Left renal pelvis (tissue), 4 donors: ENCODE results near the gene GOLGA6D. TPM values are rescaled to one million over a fixed set of nuclear protein-coding genes. Genes with fewer than 3 reads are reported as not detected.
"Not testable (repeated sequence)": the region's sequence is repeated elsewhere in the genome, so short reads cannot be mapped to it uniquely, and the experiment has no call there.

Source experiments
- DNase-seq, 4 donors: peaks; one replicate each; pipeline ENCODE4 v3.0.0-alpha.2; 2013; ENCODE audit warnings: low read depth in 4 of 4, low spot score in 3 of 4
- polyA plus RNA-seq, 4 donors: library from polyadenylated mRNA; unstranded; fragments of 120-200 nt; gene quantifications; one replicate each; pipeline ENCODE4 v1.2.1, GENCODE V29; 2013; ENCODE audit not compliant: insufficient read length in 4 of 4

GOLGA6D gene
- polyA plus RNA-seq, 4 donors = 0.21 to 0.32 (median 0.26) TPM; not detected in 1

- DNase-seq = no peak
Measured at GRCh38 chr15:75328493-75329314, 46.1 kb downstream of the GOLGA6D start.

DNA sequence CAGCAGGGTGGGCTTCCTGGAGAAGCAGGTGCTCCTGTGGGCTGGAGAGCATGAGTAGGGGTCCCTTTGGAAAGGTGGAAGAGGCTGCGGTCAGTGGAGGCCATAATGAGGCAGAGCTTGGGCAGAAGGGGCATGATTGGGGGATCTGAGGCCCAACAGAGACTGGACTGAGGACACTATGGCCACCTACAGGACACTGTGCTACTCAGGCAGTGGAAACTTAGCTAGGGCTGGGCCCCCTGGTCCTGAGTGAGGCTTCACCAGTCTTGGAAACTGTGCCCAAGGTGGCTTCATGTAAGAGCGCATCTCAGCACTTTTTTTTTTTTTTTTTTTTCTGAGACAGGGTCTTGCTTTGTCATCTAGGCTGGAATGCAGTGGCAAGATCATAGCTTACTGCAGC, 46.9 kb downstream of the GOLGA6D start:
- no peak for DNase-seq

- not testable (repeated sequence) for DNase-seq
Measured at GRCh38 chr15:75332093-75332492, 49.5 kb downstream of the GOLGA6D start.

DNA sequence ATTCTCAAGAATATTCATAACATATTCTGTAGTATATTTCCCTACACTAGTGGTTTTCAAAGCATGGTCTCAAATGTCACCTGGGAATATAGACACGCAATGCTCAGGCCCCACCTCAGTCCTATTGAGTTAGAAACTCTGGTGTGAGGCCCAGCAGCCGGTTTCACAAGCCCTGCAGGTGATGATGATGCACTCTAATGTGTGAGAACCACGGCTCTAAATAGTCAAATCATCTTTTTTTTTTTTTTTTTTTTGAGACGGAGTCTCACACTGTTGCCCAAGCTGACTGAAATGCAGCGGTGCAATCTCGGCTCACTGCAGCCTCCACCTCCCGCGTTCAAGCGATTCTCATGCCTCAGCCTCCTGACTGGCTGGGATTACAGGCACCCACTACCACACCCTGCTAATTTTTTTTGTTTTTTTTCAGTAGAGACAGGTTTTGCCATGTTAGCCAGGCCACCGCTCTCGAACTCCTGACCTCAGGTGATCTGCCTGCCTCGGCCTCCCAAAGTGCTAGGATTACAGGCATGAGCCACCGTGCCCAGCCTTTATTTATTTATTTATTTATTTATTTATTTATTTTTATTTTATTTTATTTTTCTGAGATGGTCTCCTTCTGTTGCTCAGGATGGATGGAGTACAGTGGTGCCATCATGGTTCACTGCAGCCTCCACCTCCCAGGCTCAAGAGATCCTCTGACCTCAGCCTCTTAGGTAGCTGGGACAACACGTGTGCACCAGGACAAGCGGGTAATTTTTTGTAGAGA, 51.2 kb downstream of the GOLGA6D start:
- not testable (repeated sequence) for DNase-seq

DNA sequence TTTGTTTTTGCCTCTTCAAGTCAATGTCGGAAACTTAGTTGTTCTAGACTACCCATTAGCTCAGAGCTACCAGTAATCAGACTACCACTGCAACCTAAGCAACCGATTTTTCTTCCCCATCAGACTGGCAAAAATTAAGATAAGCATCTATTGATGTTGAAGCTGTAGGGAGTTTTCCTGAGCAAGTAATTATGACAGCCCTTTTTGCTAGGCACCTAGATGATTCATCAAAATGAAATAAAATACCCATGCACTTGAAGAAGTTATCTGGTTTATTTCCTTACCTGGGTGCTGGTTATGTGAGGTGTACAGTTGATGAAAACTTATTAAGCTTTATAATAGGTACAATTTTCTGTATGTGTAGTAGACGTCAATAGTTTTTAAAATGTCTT, 52.7 kb downstream of the GOLGA6D start:
- no peak for DNase-seq

DNA sequence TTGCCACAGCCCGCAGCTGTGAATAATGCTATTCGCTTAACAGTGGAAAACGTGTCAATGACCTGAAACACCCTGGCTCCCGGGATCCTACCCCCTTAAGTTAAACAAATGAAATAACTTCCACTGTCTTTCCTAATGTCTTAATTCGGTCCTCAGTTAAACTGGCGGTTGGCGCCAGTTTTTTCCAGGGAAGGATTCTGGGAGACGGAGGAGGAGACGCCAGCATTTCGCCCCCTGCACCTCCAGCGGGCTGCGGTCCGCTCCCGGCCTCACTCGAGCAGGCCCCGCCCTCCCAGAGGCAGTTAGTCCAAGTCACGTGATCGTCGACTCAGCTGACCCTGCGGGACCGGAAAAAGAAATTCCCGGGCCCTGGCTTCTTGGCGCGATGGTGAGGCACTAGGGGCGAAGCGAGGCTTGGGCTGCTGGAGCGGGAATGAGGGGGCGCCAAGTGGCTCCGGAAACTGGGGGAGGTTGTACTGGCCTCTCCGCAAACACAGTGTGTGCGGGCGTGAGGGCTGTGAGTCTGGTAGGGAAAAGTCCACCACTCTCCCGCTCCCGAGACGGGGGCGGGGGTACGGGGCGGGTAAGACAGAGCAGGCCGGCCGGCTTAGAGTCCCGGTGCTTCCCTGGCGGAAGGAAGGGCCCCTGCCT, 53.2 kb downstream of the GOLGA6D start, which contains the start of gene COMMD4:
COMMD4 (plus strand) TSS at position 359 of the 651 bp plus-strand sequence; CDS start at position 386, 27 bp downstream.
- peak; percentile 86 to 92 (median 90) for DNase-seq

GRCh38 chr15:75338661-75339240, 56.1 kb downstream of the GOLGA6D start:
- no peak for DNase-seq

GRCh38 chr15:75339531-75340240, 57.1 kb downstream of the GOLGA6D start:
- no peak for DNase-seq

- no peak for DNase-seq
Measured at GRCh38 chr15:75342221-75342620, 59.6 kb downstream of the GOLGA6D start.

- DNase-seq = not testable (repeated sequence)
Measured at GRCh38 chr15:75343953-75344352, 61.3 kb downstream of the GOLGA6D start.

Other genes with a start within 250 kb of the GOLGA6D start
- gene C15orf39, start 81.0 kb upstream of the GOLGA6D start, polyA plus RNA-seq = 10 to 100 TPM in 2 of 4 donors, 1 to 10 TPM in 2; 8.9 to 11.1 (median 9.8) TPM
- gene GOLGA6C, start 24.5 kb upstream of the GOLGA6D start, polyA plus RNA-seq = not detected
- 100 to 1,000 TPM in 1 of 4 donors, 10 to 100 TPM in 3; 57.1 to 109 (median 84.9) TPM for gene COMMD4, start 53.2 kb downstream of the GOLGA6D start, polyA plus RNA-seq
- gene NEIL1, start 64.2 kb downstream of the GOLGA6D start, polyA plus RNA-seq = 10 to 100 TPM; 10.3 to 40.2 (median 18.0) TPM
- 100 to 1,000 TPM in 3 of 4 donors, 10 to 100 TPM in 1; 77.1 to 257 (median 145) TPM for gene MAN2C1, start 85.8 kb downstream of the GOLGA6D start, polyA plus RNA-seq
- gene SIN3A, start 168.9 kb downstream of the GOLGA6D start, polyA plus RNA-seq = 10 to 100 TPM; 51.8 to 62.9 (median 58.7) TPM